HepG2 (cell line): ENCODE data around the gene HMCN2. TPM values are rescaled to one million over a fixed set of nuclear protein-coding genes. Genes with fewer than 3 reads are reported as not detected.
A peak's percentile ranks its signal among the peaks of the same experiment; 100 is the strongest.

Experiments
- HNF4G ChIP-seq, 2 experiments: sonication (generic) in 1 of 2; formaldehyde crosslinking in 1 of 2; IDR thresholded peaks; 2 replicates each; pipeline versions ENCODE4 v1.4.0 to v1.6.1; 2011 to 2020; ENCODE audit warnings: borderline replicate concordance in 2 of 2, low read depth in 2 of 2, mild to moderate bottlenecking in 2 of 2, low read length in 1 of 2, missing genetic modification reagents in 1 of 2, moderate library complexity in 1 of 2
- HNRNPK ChIP-seq: fragments of 200-400 bp; formaldehyde crosslinking; IDR thresholded peaks from 2 replicates; pipeline ENCODE4 v1.6.1; 2018; ENCODE audit warnings: low read length, low read depth, moderate library complexity, mild to moderate bottlenecking; ENCODE audit not compliant: poor library complexity, severe bottlenecking
- HOXA3 ChIP-seq: sonication (generic); formaldehyde crosslinking; IDR thresholded peaks from 2 replicates; pipeline ENCODE4 v1.5.0; 2020; ENCODE audit warnings: missing genetic modification reagents
- POLR2G ChIP-seq: fragments of 200-400 bp; formaldehyde crosslinking; IDR thresholded peaks from 2 replicates; pipeline ENCODE4 v1.6.1; 2018; ENCODE audit warnings: mild to moderate bottlenecking, low read depth, low read length, moderate library complexity
- RERE ChIP-seq: IDR thresholded peaks from 2 replicates; pipeline ENCODE4 v1.6.1; 2016; ENCODE audit warnings: low read depth, missing genetic modification reagents, missing compliant biosample characterization
- SKIL ChIP-seq: sonication (generic); formaldehyde crosslinking; IDR thresholded peaks from 2 replicates; pipeline ENCODE4 v1.8.0; 2022; ENCODE audit warnings: missing genetic modification reagents, mild to moderate bottlenecking, moderate library complexity, borderline replicate concordance
- ZNF558 ChIP-seq: sonication (generic); formaldehyde crosslinking; IDR thresholded peaks from 2 replicates; pipeline ENCODE4 v1.9.0; 2022; ENCODE audit warnings: mild to moderate bottlenecking, missing genetic modification reagents, borderline replicate concordance
- ZNF75D ChIP-seq: sonication (generic); formaldehyde crosslinking; IDR thresholded peaks from 2 replicates; pipeline ENCODE4 v1.8.1; 2023; ENCODE audit warnings: missing genetic modification reagents, mild to moderate bottlenecking, borderline replicate concordance
- ZNF780A ChIP-seq: sonication (generic); formaldehyde crosslinking; IDR thresholded peaks from 2 replicates; pipeline ENCODE4 v1.8.0; 2022; ENCODE audit warnings: mild to moderate bottlenecking, missing genetic modification reagents, moderate library complexity
- polyA plus RNA-seq, 8 experiments: library from polyadenylated mRNA; depleted of rRNA in 3 of 8; stranded (reverse) in 7 of 8; unstranded in 1 of 8; fragments of >200 nt; fragmentation: Illumina TruSeq in 4 of 8; extraction: Trizol in 4 of 8; gene quantifications; 2 replicates each; pipeline versions ENCODE4 v1.2.1 to v1.2.3, GENCODE V29; 2011 to 2016; ENCODE audit warnings: low read depth in 4 of 8, missing spikeins in 1 of 8, mixed read lengths in 1 of 8; ENCODE audit not compliant: insufficient read depth in 1 of 8
- total RNA-seq, 5 experiments: library from RNA; depleted of rRNA; stranded (reverse); fragments of >200 nt; fragmentation: Illumina TruSeq; extraction: Trizol; gene quantifications; 2 replicates each; pipeline ENCODE4 v1.2.3, GENCODE V29; 2016; ENCODE audit warnings: low read depth in 1 of 5

HMCN2 gene
- total and polyA plus RNA-seq, 2 of the 13 experiments (the other 11 are each of a cell fraction or from before 2014, with no cell fraction given): 0.09 TPM; not detected in 1

GRCh38 chr9:130453487-130453886, 187.9 kb downstream of the HMCN2 start (continued):
- no peak for TF ChIP-seq ZNF75D (CRISPR knock-in tag)
- no peak for TF ChIP-seq RERE (CRISPR knock-in tag)
- peak; percentile 39; the same call in 1 of the 2 replicates for TF ChIP-seq HOXA3 (CRISPR knock-in tag)
- no peak for TF ChIP-seq ZNF558
- TF ChIP-seq ZNF780A (CRISPR knock-in tag): no peak
- no peak for TF ChIP-seq HNRNPK
- 0 out of 2 replicates have a peak, but pooled peaks have one; percentile 17 for TF ChIP-seq HNF4G (IDR thresholded peaks at IDR 0.05; ENCODE audit: borderline replicate concordance, low read depth, low read length)
- TF ChIP-seq HNF4G (CRISPR knock-in tag; IDR thresholded peaks at IDR 0.05; ENCODE audit: borderline replicate concordance, low read depth): no peak
- TF ChIP-seq POLR2G: no peak
- peak; percentile 85 for TF ChIP-seq SKIL (CRISPR knock-in tag)
